HFF-Myc (cell line): ENCODE data around the gene ESPL1.
A peak's percentile ranks its signal among the peaks of the same experiment; 100 is the strongest.
"Not testable (repeated sequence)": the region's sequence is repeated elsewhere in the genome, so short reads cannot be mapped to it uniquely, and the experiment has no call there.

Experiments
- DNase-seq: peaks from one replicate; pipeline ENCODE4 v3.0.0-alpha.2; 2011; ENCODE audit warnings: low read depth; ENCODE audit errors: extremely low read depth
- H3K4me3 ChIP-seq: replicated peaks from 2 replicates; pipeline ENCODE4 v1.5.1; 2011; ENCODE audit warnings: low read depth, mild to moderate bottlenecking, control low read depth, low read length
- TF ChIP-seq, protein P1 (sequence below): IDR thresholded peaks from 2 replicates; pipeline ENCODE4 v1.5.1; 2012; ENCODE audit warnings: mild to moderate bottlenecking, low read depth, low read length, control low read depth; ENCODE audit errors: missing control alignments

ESPL1 gene

DNA sequence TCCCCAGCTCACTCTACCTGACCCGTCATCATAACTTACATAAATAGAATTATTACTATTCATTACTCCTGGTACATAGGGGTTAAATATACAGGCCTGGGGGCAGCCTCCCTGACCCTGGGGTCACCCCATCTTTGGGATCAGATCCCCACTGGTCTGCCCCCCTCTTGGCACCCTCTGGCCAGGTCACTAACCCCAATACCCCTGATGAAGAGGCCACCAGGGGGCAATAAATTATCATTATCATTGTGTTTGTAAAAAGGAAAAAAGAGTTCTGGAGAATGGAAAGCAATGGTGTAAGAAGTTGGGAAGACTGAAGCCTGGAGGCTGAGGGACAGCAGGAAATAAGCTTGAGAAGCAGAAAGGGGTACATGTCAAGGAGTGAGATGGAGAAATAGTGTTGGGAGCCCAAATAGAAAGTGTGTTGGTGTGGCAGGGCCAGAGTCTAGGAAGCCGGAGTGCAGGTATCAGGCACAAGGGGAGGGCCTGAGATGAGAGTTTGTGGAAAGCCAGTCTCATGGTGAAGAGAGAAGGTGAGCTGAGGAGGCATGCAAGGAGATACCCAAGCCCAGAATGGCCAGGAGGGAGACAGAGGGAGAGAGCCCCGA, 59.4 kb downstream of the ESPL1 start:
- no peak for DNase-seq
- TF ChIP-seq, protein P1, sequence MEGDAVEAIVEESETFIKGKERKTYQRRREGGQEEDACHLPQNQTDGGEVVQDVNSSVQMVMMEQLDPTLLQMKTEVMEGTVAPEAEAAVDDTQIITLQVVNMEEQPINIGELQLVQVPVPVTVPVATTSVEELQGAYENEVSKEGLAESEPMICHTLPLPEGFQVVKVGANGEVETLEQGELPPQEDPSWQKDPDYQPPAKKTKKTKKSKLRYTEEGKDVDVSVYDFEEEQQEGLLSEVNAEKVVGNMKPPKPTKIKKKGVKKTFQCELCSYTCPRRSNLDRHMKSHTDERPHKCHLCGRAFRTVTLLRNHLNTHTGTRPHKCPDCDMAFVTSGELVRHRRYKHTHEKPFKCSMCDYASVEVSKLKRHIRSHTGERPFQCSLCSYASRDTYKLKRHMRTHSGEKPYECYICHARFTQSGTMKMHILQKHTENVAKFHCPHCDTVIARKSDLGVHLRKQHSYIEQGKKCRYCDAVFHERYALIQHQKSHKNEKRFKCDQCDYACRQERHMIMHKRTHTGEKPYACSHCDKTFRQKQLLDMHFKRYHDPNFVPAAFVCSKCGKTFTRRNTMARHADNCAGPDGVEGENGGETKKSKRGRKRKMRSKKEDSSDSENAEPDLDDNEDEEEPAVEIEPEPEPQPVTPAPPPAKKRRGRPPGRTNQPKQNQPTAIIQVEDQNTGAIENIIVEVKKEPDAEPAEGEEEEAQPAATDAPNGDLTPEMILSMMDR = peak; percentile 17
- no peak overlapping the region for H3K4me3 ChIP-seq

DNA sequence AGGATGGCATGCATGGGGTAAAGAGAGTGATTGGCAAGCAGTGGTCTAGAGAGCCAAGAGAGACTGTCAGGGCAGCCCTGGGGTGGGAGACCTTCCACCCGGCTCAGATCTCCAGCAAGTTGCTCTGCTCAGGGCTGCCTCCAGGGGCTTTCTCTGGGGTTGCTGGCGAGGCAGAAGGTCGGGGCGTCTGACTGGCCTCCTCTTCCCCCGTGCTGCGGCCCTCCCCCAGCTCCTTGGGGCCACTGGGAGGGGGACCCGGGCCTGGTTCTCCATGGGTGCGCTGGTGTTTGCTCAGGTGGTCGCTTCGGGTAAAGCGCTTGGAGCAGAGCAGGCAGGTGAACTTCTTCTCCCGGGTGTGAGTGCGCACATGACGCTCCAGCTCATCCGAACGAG, 59.9 kb downstream of the ESPL1 start:
- TF ChIP-seq, protein P1 = no peak
- H3K4me3 ChIP-seq = no peak overlapping the region
- no peak for DNase-seq

DNA sequence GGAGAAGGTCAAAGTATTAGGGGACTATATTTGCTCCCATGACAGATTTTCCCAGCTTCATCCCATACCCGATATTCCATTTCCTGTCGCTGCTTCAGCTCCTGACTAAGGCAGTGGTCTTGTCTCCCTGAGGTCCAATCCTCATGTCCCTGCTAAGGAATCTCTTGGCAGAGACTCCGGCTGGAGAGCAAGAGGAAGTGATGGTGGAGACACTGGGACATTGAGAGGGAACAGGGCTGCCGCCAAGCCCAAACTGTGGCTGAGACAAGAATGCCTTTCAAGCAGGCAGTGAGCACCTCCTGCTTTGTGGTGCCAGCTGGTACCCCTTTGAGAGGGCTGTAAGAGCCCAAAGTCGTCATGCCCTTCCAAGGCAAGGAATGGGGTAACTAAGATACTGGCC, 62.6 kb downstream of the ESPL1 start:
- no peak overlapping the region for H3K4me3 ChIP-seq
- no peak for DNase-seq
- TF ChIP-seq, protein P1 = no peak

DNA sequence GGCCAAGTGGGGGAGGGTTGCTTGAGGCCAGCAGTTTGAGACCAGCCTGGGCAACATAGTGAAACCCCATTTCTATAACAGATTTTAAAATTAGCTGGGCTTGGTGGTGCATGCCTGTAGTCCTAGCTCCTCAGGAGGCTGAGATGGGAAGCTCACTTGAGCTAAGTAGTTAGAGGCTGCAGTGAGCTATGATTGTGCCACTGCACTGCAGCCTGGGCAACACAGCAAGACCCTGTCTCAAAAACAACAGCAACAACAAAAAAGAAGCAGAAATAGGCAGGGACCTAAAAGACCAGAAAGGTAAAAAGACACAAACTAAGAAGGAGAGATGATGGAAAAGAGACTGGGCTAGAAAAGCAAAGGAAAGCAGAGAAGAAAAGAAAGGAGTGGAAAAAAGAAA, 64.2 kb downstream of the ESPL1 start:
- not testable (repeated sequence) for H3K4me3 ChIP-seq, DNase-seq

DNA sequence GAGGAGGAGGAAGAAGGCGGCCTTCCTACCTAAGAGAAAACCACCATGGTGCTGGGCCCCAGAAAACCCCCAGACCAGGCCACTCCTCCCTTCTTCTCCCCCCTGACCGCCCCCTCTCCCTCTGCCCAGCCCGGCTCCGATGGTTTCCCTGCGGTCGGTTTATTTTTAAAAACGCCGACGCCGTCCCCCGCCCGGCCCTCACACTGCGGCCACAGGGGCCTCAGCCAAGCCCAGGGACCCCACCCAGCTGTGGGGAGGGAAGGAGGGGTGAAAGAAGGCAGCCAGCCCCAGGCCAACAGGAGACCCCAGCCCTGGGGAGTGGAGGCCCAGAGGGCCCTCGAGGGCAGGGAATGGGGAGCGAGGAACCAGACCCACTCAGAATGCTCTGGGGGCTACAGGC, 64.6 kb downstream of the ESPL1 start:
- DNase-seq = no peak
- no peak overlapping the region for H3K4me3 ChIP-seq
- TF ChIP-seq, protein P1 = no peak

DNA sequence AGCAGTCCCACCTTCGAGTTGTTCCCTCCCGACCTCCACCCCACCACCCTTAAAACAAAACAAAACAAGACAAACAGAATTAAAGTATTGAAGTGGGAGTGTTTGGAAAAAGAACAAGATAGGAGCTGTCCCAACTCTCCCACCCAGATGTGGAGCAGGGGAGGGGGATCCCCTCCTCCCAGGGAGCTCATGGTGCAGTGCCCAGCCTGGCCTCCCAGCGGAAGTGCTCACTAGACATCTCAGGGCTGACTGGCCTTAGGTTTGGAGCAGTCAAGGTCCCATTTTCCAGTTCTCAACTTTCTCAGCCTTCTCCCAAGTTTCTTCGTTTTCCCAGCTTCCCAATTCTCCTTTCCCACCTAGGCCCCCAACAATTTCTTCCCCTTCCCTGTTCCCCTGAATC, 65.2 kb downstream of the ESPL1 start:
- DNase-seq = no peak
- no peak overlapping the region for H3K4me3 ChIP-seq
- TF ChIP-seq, protein P1 = no peak

DNA sequence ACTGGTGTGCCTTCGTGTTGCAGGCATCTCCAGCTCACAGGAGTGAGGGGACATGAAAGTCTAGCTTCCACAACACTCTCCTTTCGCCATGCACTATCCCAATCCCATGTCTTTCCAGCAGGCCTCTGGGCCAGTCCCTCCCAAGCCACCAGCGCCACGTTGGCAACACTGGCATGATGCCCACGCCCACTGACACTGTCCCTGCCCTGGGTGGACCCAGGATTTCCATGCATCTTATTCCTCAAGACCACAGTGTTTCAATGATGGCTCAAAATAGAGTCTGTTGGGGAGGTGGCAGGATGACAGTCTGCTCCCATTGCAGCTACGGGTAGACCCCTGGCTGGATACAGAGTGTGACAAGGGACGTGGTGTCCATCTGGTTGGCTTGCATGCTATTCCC, 65.7 kb downstream of the ESPL1 start:
- H3K4me3 ChIP-seq = no peak overlapping the region
- no peak for DNase-seq
- TF ChIP-seq, protein P1 = no peak
